HL-60/S4 treated with phorbol 12-myristate 13-acetate at 8.2 ng/mL for 4 days and 3 days (cell line): ENCODE data around the gene GRID2IP.

ENCODE experiments used
- in situ Hi-C: fragments of 300-500 bp; cut with MboI; formaldehyde crosslinking; loops from 2 replicates; pipeline ENCODE4 v1.15.0; 2022; ENCODE audit warnings: low sequenced_read_pairs

GRID2IP gene

GRCh38 chr7:6551016-6551511, at the start of gene GRID2IP:
GRID2IP (minus strand) TSS chr7:6551461; CDS start chr7:6551436, 25 bp downstream.
- in situ Hi-C loops, result no loop called here

- in situ Hi-C loops, result no loop called here
Observed at GRCh38 chr7:6600093-6600492, 48.8 kb upstream of the GRID2IP start.

GRCh38 chr7:6590645-6591110, 39.4 kb upstream of the GRID2IP start:
- in situ Hi-C loops, result loop anchor here (25.0 kb wide), 1 partner anchor 347 kb away; no protein-coding TSS in a partner anchor

- in situ Hi-C loops, result loop anchor here (25.0 kb wide), 1 partner anchor 347 kb away; no protein-coding TSS in a partner anchor
Observed at GRCh38 chr7:6589829-6590644, 38.8 kb upstream of the GRID2IP start, which contains the start of gene INTS15. INTS15 (plus strand) TSS chr7:6590021; CDS start chr7:6590284, 263 bp downstream.

GRCh38 chr7:6589151-6589828, 38.0 kb upstream of the GRID2IP start:
- in situ Hi-C loops, result loop anchor here (25.0 kb wide), 1 partner anchor 348 kb away; no protein-coding TSS in a partner anchor

GRCh38 chr7:6588566-6588965, 37.3 kb upstream of the GRID2IP start:
- in situ Hi-C loops, result loop anchor here (25.0 kb wide), 1 partner anchor 349 kb away; no protein-coding TSS in a partner anchor

- in situ Hi-C loops, result loop anchor here (25.0 kb wide), 1 partner anchor 351 kb away; no protein-coding TSS in a partner anchor
Observed at GRCh38 chr7:6585746-6586432, 34.6 kb upstream of the GRID2IP start.

GRCh38 chr7:6579446-6579845, 28.2 kb upstream of the GRID2IP start:
- in situ Hi-C loops, result loop anchor here (25.0 kb wide), 1 partner anchor 358 kb away; no protein-coding TSS in a partner anchor

- in situ Hi-C loops, result loop anchor here (25.0 kb wide), 1 partner anchor 359 kb away; no protein-coding TSS in a partner anchor
Observed at GRCh38 chr7:6578114-6579084, 27.1 kb upstream of the GRID2IP start.

- in situ Hi-C loops, result loop anchor here (25.0 kb wide), 1 partner anchor 360 kb away; no protein-coding TSS in a partner anchor
Observed at GRCh38 chr7:6577369-6578113, 26.3 kb upstream of the GRID2IP start, which contains the start of gene ZDHHC4. ZDHHC4 (plus strand) TSS chr7:6577454; CDS start chr7:6580562, 3,108 bp downstream.

GRCh38 chr7:6576867-6577368, 25.7 kb upstream of the GRID2IP start:
- in situ Hi-C loops, result loop anchor here (25.0 kb wide), 1 partner anchor 360 kb away; no protein-coding TSS in a partner anchor

GRCh38 chr7:6576024-6576866, 25.0 kb upstream of the GRID2IP start:
- in situ Hi-C loops, result loop anchor here (25.0 kb wide), 1 partner anchor 361 kb away; no protein-coding TSS in a partner anchor

GRCh38 chr7:6575281-6576023, 24.2 kb upstream of the GRID2IP start:
- in situ Hi-C loops, result loop anchor here (25.0 kb wide), 1 partner anchor 362 kb away; no protein-coding TSS in a partner anchor

GRCh38 chr7:6571160-6571779, 20.0 kb upstream of the GRID2IP start:
- in situ Hi-C loops, result no loop called here

GRCh38 chr7:6567886-6568285, 16.6 kb upstream of the GRID2IP start:
- in situ Hi-C loops, result no loop called here

GRCh38 chr7:6565655-6566054, 14.4 kb upstream of the GRID2IP start:
- in situ Hi-C loops, result no loop called here
